Measurements from ENCODE around the gene CABLES1.

The CABLES1 gene

DNA sequence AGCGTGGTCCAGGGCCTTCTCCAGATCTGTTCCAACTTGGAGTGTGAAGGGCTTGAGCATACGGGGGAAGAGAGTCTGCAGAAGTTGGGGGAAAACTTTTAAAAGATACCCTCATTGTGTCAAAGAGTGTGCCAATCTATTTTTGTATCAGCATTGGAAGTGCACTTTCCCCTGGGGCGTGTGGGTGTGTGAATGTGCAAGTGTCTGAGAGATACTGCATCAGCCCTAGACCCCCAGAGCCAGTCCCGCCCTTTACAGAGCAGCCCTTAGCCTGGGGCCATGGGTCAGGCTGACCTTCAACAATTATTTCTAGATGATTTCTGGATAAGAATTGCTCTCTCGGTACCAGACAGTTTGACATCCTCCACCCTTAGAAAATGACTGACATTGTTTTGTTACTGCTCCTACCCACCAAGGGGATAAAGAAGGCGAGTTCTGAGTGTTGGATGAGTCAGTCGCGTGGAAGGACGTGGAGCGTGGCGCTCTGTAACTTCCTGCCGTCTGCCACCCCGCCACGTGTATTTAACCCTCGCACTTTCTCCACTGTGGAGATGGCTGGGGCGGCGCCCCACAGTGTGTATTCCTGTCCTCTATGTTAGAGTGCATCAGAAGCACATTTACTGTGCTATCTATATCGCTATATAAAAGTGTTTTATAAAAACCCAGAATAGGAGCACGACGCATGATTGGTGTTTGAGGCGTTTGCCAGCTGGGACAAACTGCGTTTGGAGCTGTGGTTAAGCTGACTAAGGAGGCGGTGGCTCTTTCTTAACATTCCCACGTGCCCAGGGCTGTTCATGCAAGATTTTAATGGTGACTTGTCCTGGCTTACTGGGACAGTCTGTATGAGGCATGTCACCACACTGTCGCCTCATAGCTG lies 122.6 kb downstream of the CABLES1 start:
- Histone ChIP-seq H3K4me3 (ENCODE audit: low read depth, low read length) (no peak overlapping the region), H3K27me3 (ENCODE audit: insufficient read depth, low read length) (no peaks in the 10 kb centered on the region), H3K4me1 (ENCODE audit: control insufficient read depth, insufficient read depth, low read length, unreplicated experiment) (peaks cover 34% of the 10 kb centered on the region), H3K27ac (ENCODE audit: low read depth, low read length) (peak overlapping the region; percentile 78; the same call in 1 of the 2 replicates), H2AFZ (ENCODE audit: low read length, unreplicated experiment) (no peak overlapping the region), H3K36me3 (ENCODE audit: insufficient read depth, low read length) (no peaks in the 10 kb centered on the region), H3K79me2 (ENCODE audit: control insufficient read depth, insufficient read depth, low read length, unreplicated experiment) (no peaks in the 10 kb centered on the region)

- Histone ChIP-seq H2AFZ (ENCODE audit: low read length, unreplicated experiment) (no peak overlapping the region), H3K4me1 (ENCODE audit: control insufficient read depth, insufficient read depth, low read length, unreplicated experiment) (peaks cover 34% of the 10 kb centered on the region), H3K36me3 (ENCODE audit: insufficient read depth, low read length) (no peaks in the 10 kb centered on the region), H3K27ac (ENCODE audit: low read depth, low read length) (peak overlapping the region; percentile 78), H3K27me3 (ENCODE audit: insufficient read depth, low read length) (no peaks in the 10 kb centered on the region), H3K79me2 (ENCODE audit: control insufficient read depth, insufficient read depth, low read length, unreplicated experiment) (no peaks in the 10 kb centered on the region), H3K4me3 (ENCODE audit: low read depth, low read length) (no peak overlapping the region)
Observed at GRCh38 chr18:23258566-23259469, 123.5 kb downstream of the CABLES1 start.

DNA sequence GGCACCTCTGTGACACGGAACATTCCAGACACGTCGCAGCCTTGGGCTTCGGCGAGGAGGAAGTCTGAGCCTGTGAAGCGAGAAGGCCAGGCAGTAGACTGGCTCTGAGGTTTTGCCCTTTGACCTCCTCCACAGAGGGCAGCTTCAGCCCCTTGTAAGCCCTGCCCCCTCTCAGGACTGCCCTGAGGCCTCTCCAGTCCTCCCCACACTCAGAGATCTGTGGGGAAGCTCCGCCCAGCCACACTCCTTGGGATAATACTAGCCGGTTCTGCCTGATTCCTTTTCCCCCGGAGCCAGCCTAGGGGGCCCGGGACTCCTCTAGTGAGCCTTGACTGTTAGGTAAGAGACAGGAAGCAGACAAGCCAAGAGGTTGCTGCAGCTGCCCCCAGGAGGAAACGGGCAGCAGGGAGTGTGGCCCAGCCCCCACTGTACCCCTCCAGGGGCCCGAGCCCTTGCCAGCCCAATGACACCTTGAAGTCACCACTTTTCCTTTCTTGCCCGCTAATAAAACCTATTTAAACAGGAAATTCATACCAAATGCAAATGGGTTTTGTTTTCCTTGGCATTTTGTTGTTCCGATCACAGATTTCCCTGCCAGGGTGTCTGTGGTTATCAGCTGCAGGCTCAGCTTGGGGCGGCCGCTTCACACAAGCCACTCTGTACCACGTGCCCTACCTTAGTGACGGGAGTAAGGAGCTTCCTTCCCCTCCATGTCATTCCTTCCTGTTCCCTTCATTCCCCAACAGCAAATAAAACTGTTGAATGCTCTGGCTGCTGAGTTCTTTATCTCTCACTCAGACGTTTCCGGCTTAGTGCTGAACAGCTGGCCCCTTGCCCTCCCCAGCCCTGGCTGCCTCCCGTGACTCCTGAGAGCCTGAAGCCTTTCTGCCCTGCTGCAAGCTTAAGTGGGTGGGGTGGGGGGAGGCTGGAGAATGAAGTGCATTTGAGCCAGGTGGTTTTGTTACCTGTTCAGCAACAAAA lies 124.7 kb downstream of the CABLES1 start:
- Histone ChIP-seq H3K27me3 (ENCODE audit: insufficient read depth, low read length) (no peaks in the 10 kb centered on the region), H3K4me3 (ENCODE audit: low read depth, low read length) (peak overlapping the region; percentile 58), H3K27ac (ENCODE audit: low read depth, low read length) (peak overlapping the region; percentile 78), H3K4me1 (ENCODE audit: control insufficient read depth, insufficient read depth, low read length, unreplicated experiment) (peaks cover 34% of the 10 kb centered on the region), H3K36me3 (ENCODE audit: insufficient read depth, low read length) (no peaks in the 10 kb centered on the region), H3K79me2 (ENCODE audit: control insufficient read depth, insufficient read depth, low read length, unreplicated experiment) (no peaks in the 10 kb centered on the region), H2AFZ (ENCODE audit: low read length, unreplicated experiment) (no peak overlapping the region)

GRCh38 chr18:23260926-23261590 lies 125.8 kb downstream of the CABLES1 start:
- Histone ChIP-seq H3K27ac (ENCODE audit: low read depth, low read length) (no peak overlapping the region), H3K4me1 (ENCODE audit: control insufficient read depth, insufficient read depth, low read length, unreplicated experiment) (peaks cover 34% of the 10 kb centered on the region), H3K79me2 (ENCODE audit: control insufficient read depth, insufficient read depth, low read length, unreplicated experiment) (no peaks in the 10 kb centered on the region), H3K4me3 (ENCODE audit: low read depth, low read length) (no peak overlapping the region), H3K36me3 (ENCODE audit: insufficient read depth, low read length) (no peaks in the 10 kb centered on the region), H2AFZ (ENCODE audit: low read length, unreplicated experiment) (no peak overlapping the region), H3K27me3 (ENCODE audit: insufficient read depth, low read length) (no peaks in the 10 kb centered on the region)

GRCh38 chr18:23263551-23264235 lies 128.4 kb downstream of the CABLES1 start:
- Histone ChIP-seq H3K4me3 (ENCODE audit: low read depth, low read length) (no peak overlapping the region), H3K4me1 (ENCODE audit: control insufficient read depth, insufficient read depth, low read length, unreplicated experiment) (peaks cover 20% of the 10 kb centered on the region), H3K27ac (ENCODE audit: low read depth, low read length) (no peak overlapping the region), H3K36me3 (ENCODE audit: insufficient read depth, low read length) (no peaks in the 10 kb centered on the region), H3K27me3 (ENCODE audit: insufficient read depth, low read length) (no peaks in the 10 kb centered on the region), H3K79me2 (ENCODE audit: control insufficient read depth, insufficient read depth, low read length, unreplicated experiment) (no peaks in the 10 kb centered on the region), H2AFZ (ENCODE audit: low read length, unreplicated experiment) (no peak overlapping the region)

GRCh38 chr18:23265682-23266399 lies 130.6 kb downstream of the CABLES1 start:
- Histone ChIP-seq H3K4me1 (ENCODE audit: control insufficient read depth, insufficient read depth, low read length, unreplicated experiment) (no peaks in the 10 kb centered on the region), H3K79me2 (ENCODE audit: control insufficient read depth, insufficient read depth, low read length, unreplicated experiment) (no peaks in the 10 kb centered on the region), H3K36me3 (ENCODE audit: insufficient read depth, low read length) (no peaks in the 10 kb centered on the region), H2AFZ (ENCODE audit: low read length, unreplicated experiment) (no peak overlapping the region), H3K4me3 (ENCODE audit: low read depth, low read length) (no peak overlapping the region), H3K27ac (ENCODE audit: low read depth, low read length) (no peak overlapping the region), H3K27me3 (ENCODE audit: insufficient read depth, low read length) (no peaks in the 10 kb centered on the region)

- Histone ChIP-seq H3K4me3 (ENCODE audit: low read depth, low read length) (no peak overlapping the region), H2AFZ (ENCODE audit: low read length, unreplicated experiment) (no peak overlapping the region), H3K4me1 (ENCODE audit: control insufficient read depth, insufficient read depth, low read length, unreplicated experiment) (no peaks in the 10 kb centered on the region)
Observed at GRCh38 chr18:23266717-23267446, 131.6 kb downstream of the CABLES1 start.

GRCh38 chr18:23267447-23267776 lies 132.1 kb downstream of the CABLES1 start:
- Histone ChIP-seq H3K4me3 (ENCODE audit: low read depth, low read length) (no peak overlapping the region), H3K27me3 (ENCODE audit: insufficient read depth, low read length) (no peaks in the 10 kb centered on the region), H3K4me1 (ENCODE audit: control insufficient read depth, insufficient read depth, low read length, unreplicated experiment) (no peaks in the 10 kb centered on the region), H3K36me3 (ENCODE audit: insufficient read depth, low read length) (no peaks in the 10 kb centered on the region), H3K27ac (ENCODE audit: low read depth, low read length) (no peak overlapping the region), H3K79me2 (ENCODE audit: control insufficient read depth, insufficient read depth, low read length, unreplicated experiment) (no peaks in the 10 kb centered on the region), H2AFZ (ENCODE audit: low read length, unreplicated experiment) (no peak overlapping the region)

More at GRCh38 chr18:23266717-23267446, 131.6 kb downstream of the CABLES1 start:
- no peak overlapping the region for H3K27ac ChIP-seq (ENCODE audit: low read depth, low read length)
- no peaks in the 10 kb centered on the region for H3K36me3 ChIP-seq (ENCODE audit: insufficient read depth, low read length)
- H3K79me2 ChIP-seq (ENCODE audit: control insufficient read depth, insufficient read depth, low read length, unreplicated experiment) = no peaks in the 10 kb centered on the region
- H3K27me3 ChIP-seq (ENCODE audit: insufficient read depth, low read length) = no peaks in the 10 kb centered on the region

All from ACC112 (cell line).